Stimulated activated CD8-positive, alpha-beta memory T cell treated with anti-CD3 and anti-CD28 coated beads, Interleukin-7, amount 100 ng/mL, for 4 hours (primary cell): ENCODE data around the gene ORAI3.
A peak's percentile ranks its signal among the peaks of the same experiment; 100 is the strongest.
"Not testable (repeated sequence)": the region's sequence is repeated elsewhere in the genome, so short reads cannot be mapped to it uniquely, and the experiment has no call there.

Experiments
- DNase-seq, 2 donors: peaks; one replicate each; pipeline ENCODE4 v3.0.0-alpha.2; 2020; ENCODE audit warnings: low read depth in 2 of 2

ORAI3 gene

DNA sequence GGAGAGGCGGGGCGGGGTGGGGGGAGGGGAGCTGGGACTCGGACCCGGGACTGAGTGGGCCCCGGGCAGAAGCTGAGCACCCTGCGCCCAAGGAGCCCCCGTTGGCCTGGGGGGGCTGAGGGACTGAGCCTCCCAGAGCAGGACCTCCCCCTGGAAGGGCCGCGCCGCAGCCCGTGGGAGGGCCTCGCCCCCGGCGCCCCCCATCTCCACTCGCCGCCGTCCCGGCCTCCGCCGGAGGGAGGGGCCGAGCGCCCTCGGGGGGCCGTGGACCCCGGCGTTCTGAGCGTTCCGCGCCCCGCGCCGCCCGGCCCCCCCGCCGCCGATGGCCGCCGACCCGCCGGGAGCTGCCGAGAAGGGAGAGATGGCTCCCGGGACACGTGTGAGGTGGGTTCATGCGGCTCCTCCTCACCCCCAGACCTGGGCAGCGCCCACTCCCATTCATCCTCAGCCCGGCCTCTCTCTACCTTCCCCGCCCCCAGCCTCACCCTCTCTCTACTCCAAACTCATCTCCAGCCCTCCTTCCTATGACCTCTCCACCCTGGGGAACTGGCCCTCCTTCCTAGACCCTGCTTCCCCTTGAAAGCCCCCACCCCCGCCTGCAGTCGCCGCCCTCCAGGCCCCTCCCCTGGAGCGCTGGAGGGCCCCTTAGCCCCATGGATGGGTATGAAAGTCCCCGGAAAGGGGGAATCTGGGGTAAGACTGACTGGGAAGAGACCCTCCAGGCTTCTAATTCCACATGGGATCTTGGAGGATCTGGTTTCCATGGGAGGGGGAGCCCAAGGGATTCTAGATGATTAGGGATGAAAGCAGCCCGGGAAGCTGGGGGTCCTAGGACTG, 24.6 kb upstream of the ORAI3 start:
- DNase-seq, result no peak

DNA sequence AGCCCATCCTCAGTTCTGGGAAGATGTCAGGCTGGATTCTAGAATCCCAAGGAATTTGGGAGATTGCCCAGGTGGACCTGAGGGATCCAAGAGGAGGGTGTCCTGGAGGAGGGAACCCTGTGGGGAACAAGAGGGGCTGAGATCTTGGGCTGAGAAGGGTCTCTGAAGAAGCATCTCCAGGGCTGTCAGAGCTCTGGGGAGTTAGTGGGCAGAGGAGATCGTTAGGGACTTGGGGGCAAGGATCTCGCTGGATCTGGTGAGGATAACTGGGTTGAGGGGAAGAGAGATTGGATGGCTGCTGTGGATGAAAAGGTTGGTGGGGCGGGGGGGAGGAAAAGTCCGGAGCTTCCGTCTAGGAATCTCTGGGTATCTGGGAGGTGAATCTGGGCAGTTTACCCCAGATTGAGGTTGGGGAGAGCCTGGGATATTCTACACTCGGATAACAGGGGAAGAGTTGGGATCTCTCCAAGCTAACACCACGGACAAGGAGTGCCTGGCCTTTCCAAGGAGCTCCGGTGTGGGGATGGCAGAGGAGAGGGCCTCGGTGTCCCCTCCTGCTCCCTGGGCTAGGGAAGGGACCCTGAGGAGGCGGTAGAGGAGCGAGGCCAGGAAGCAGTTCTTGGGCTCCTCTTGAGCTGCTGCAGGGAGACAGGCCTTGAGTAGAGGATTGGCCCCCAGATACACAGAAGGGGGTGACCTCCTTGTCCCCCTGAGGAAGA, 23.8 kb upstream of the ORAI3 start:
- DNase-seq, result no peak

DNA sequence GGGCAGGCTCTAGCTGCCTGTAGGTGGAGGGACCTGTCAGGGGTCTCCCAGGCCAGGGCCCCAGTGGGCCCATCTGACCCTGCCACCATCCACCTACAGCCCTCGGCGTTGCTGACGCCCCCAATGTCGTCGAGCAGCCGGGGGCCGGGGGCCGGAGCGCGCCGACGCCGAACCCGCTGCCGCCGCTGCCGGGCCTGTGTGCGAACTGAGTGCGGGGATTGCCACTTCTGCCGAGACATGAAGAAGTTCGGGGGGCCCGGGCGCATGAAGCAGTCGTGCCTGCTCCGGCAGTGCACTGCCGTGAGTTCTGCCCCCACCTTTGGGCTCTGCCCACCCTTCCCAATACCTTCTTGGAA, 23.3 kb upstream of the ORAI3 start:
- no peak for DNase-seq

DNA sequence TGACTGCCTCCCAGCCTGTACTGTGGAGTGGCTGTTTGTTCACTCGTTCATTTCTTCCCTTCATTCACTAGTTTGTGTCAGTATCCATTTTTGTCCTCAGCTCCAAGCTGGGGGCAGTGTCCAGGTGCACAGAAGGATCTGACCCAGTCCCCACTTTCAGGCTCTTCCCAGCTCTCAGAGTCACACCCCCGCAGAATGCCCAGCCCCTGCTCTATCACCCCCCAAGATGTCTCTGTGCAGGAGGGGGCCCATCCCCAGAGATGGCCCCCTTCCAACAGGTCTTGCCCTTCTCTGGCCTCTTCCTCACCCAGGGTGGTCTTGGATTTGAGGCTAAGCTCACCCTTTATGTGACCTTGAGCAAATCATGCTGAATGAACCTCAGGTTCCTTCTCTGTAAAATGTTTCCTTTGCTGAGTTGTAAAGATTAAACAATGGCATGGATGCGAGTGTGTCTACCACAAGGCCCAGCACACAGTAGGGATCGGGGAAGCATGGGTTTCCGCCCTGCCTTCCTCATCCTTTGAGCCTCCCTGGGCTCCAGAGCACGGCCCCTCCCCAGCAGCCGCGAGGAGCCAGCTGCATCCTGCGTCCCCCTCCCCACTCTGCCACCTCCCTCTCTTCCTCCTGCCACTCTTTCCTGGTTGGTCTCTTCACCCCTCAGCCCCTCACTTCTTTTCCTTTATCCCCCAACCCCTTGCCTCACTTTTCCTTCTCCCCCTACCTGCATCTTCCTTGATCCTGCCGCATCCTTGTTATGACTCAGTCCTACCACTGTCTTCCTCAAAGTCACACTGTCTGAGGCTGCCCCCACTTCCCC, 22.7 kb upstream of the ORAI3 start:
- no peak for DNase-seq

DNA sequence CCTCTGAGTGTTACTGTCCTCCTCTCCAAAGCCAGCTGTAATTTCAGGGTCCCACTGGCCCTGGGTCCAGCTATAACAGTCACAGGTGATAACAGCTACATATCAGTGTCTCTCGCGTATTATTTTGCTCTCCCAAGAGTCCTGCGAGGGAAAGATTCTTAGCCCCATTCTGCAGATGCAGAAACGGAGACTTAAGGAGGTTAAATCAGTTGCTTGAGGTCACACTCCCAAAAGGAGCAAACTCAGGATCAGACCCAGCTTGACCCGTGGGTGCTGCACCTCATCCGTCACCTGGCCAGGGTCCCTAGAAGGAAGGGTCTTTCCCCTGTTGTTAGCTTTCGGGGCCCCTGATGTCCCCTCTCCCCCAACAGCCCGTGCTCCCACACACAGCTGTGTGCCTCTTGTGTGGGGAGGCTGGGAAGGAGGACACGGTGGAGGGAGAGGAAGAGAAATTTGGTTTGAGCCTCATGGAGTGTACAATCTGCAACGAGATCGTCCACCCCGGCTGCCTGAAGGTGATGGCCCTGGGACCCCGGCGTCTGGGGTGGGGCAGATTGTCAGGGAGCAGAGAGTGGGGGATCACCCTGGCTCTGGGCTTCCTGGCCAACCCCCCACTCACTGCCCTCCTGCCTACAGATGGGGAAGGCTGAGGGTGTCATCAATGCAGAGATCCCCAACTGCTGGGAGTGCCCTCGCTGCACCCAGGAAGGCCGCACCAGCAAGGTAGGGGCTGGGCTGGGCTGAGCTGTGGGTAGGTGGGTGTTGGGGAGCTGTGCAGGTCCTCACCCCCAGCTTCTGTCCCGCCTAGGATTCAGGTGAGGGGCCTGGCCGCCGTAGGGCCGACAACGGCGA, 21.7 kb upstream of the ORAI3 start:
- DNase-seq, result no peak

DNA sequence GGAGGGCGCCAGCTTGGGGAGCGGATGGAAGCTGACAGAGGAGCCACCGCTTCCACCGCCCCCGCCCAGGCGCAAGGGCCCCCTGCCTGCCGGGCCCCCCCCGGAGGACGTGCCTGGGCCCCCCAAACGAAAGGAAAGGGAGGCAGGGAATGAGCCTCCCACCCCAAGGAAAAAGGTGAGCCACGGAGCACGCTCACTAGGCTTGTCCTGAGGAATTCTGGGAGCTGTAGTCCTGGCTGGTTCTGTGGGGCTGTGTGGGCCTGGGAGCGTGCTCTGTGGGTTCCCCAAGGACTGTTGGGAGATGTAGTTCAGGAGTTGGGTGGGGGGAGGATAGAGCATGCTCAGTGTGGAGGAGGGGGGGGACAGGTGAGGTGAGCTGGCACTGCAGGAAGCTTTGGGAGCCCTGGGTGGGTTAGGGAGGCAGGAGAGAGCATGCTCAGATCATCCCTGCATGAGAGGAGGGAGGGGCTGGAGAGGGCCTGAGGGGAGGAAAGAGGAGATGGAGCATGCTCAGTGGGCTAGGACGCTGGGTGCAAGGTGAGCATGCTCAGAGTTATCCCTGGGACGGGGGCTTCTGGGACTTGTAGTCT, 21.0 kb upstream of the ORAI3 start:
- DNase-seq, result no peak

DNA sequence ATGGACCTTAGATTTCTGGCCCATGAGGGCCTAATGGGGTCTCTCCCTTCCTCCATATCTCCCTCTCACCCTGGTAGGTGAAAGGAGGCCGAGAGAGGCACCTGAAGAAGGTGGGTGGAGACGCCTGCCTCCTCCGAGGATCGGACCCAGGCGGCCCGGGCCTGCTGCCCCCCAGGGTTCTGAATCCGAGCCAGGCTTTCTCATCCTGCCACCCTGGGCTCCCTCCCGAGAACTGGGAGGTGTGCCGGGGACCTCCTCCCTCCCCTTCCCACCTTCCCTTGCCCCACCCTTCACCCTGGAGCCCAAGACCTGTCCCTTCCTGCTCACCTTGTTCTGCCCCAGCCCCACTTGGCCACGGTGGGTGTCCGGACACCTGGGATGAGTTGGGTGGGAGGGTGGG, 20.5 kb upstream of the ORAI3 start:
- DNase-seq, result no peak

DNA sequence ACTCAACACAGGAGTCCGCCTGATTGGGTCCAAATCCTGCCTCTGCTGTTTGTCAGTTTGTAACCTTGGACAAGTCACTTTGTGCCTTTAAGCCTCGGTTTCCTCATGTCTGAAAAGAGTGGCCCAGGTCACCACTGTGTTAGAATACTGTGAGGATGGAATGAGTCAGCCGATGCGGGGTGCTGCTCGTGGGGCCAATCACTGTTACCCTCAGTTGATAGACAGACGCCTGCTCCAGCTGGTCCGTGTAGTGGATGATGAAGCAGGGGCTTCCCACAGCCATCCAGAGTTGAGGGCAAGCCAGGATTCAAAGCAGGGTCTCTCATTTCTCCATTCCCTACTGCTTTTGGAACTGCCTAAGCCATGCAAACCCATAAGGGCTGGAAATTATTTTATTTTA, 19.7 kb upstream of the ORAI3 start:
- no peak for DNase-seq

DNA sequence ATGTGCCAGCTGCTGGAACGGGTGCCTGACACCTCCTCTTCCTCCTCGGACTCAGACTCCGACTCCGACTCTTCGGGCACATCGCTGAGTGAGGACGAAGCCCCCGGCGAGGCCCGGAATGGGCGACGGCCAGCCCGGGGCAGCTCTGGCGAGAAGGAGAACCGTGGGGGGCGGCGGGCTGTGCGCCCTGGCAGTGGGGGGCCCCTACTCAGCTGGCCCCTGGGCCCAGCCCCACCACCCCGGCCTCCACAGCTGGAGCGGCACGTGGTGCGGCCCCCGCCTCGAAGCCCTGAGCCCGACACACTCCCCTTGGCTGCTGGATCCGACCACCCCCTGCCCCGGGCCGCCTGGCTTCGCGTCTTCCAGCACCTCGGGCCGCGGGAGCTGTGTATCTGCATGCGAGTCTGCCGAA, 18.7 kb upstream of the ORAI3 start:
- no peak for DNase-seq

DNA sequence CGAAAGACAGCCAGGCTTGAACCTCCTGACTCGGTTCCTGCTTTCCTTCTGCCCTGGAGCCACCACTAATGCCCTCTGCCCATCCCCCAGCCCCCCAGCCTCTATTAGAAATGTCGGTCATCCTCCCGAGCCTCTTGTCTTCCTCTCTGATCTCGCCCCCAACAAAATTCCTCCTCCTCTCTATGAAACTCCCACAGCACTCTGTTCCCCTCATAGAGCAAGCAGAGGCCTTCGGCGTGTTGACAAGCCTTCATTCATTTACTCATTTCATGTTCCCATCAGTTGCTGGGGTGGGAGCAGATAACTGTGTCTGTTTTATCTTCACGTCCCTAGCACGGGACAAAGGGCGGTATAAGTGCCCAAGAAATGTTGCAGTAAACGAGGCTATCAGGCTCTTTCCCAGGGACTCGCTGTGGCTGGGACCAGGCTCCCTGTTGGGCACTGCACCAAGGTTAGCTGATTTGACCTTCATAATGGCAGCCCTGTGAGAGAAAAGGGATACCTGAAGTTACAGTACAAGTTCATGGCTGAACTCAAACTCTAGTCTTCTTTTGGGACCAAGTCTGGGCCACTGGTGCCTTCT, 17.7 kb upstream of the ORAI3 start:
- DNase-seq, result no peak

DNA sequence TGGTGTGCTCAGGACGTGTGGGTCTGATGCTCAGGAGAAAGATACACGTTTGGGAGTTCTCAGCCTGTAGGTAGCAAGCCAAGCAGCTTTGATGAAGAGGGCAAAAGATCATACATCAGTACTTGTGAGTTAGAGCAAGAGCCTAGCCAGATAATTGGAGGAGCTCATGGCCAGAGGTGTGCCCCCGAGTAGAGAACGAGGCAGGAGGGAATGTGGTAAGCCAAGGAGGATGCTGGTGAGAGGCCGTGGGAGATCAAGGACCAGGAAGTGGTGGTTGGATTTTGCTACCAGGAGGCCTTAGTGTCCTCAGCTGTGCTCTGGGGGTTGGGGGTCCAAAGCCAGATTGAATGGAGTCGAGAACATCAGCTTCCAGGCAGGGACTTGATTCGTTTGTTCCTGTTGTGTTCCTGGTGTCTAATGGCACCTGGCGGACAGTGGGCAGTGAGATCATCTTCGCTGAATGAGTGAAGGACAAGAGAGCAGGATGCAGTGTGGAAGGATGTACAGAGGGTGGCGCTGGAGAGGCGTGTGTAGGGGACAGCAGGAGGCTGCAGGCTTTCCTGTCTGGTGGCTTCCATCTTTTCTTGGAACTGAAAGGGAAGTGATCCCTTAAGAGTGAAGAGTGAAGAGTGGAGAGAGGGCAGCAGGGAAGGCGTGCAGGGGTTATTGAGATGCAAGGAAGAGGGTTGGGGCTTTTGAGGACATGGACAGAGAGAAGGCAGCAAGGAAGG, 13.9 kb upstream of the ORAI3 start:
- no peak for DNase-seq

DNA sequence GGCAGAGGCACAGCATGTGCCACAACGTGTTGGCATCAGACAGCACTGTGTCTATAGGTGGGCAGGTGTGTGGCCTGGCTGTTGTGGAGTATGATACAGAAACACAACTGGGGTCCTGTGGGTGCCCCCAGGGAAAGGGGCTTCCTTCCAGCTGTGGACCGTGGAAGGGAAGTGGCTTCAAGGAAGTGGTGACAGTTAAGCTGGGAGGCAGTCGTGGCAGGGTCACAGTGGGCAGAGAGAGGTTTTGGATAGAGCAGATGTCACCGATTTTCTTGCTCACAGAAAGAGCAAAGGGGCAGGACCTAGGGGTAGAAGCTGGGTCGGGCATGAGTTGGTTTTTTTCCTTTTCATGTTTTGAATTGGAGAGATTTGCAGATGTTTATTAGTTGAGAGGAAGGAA, 11.2 kb upstream of the ORAI3 start:
- no peak for DNase-seq

DNA sequence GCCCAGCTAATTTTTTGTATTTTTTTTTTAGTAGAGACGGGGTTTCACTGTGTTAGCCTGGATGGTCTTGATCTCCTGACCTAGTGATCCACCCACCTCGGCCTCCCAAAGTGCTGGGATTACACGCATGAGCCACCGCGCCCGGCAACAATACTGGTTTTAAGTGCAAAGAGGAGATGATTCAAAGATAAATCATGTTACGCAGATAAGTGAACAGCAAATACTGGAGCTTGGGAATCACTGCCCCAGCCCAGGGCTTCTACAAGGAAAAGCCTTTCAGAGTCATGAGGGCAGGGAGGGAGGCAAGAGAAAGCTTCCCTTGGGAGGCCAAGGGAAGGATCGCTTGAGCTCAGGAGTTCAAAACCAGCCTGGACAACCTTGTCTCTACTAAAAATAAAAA, 9.3 kb upstream of the ORAI3 start:
- not testable (repeated sequence) for DNase-seq

DNA sequence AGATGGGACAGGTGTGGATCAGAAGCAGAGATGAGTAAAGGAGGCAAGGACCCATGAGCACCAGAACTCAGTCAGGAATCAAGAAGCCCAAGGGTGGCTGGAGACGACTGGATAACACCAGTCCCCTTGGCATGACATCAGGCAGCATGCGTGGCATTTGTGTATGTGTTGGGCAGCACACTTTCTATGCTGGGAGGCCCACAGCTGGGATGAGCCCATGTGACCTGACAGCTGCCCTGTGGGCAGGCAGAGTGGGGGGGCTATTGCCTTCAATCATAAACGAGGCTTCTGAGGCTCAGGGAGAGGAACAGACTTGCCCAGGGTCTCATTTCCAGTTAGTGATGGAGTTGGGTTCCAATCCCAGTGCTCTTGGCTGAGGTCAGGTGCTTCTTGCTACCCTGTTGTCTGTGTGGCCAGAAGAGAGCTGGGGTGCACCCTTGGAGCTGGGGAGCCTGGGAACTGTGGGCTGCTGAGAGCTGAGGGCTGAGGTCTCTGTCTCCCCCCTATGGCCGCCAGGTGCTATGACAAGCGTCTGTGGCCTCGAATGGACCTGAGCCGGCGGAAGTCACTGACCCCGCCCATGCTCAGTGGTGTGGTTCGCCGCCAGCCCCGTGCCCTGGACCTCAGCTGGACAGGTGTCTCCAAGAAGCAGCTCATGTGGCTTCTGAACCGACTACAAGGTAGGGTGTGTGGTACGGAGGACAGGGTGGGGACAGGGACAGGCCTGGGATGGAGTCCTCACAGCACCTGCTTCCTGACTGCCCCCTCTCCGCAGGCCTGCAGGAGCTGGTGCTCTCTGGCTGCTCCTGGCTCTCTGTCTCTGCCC, 7.1 kb upstream of the ORAI3 start:
- peak; percentile 37 to 45 for DNase-seq

DNA sequence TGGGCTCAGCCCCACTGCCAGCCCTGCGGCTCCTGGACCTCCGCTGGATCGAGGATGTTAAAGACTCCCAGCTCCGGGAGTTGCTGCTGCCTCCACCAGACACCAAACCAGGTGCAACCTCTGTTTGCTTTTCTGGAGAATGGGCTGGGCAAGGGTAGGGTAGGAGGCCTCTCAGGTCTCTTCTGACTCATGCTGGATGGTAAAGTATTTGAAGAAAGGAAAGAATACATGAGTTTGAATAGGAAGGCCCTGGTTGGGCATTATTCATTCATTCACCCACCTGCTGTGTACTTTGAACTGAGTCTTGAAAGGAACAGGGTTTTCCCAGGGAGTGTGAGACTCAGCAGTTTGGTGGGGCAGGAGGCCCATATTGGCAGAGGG, 6.5 kb upstream of the ORAI3 start:
- DNase-seq, result no peak

DNA sequence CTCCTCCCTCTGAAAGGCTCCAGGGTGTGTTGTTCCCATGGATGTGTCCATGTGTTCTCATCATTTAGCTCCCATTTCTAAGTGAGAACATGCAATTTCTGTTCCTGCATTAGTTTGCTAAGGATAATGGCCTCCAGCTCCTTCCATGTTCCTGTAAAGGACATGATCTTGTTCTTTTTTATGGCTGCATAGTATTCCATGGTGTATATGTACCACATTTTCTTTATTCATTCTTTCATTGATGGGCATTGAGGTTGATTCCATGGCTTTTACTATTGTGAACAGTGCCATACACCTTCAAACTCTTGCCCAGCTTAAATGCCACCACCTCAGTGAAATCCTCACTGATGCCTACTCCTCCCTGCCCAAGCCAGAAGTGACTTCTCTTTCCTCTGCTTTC, 4.5 kb upstream of the ORAI3 start:
- no peak for DNase-seq

DNA sequence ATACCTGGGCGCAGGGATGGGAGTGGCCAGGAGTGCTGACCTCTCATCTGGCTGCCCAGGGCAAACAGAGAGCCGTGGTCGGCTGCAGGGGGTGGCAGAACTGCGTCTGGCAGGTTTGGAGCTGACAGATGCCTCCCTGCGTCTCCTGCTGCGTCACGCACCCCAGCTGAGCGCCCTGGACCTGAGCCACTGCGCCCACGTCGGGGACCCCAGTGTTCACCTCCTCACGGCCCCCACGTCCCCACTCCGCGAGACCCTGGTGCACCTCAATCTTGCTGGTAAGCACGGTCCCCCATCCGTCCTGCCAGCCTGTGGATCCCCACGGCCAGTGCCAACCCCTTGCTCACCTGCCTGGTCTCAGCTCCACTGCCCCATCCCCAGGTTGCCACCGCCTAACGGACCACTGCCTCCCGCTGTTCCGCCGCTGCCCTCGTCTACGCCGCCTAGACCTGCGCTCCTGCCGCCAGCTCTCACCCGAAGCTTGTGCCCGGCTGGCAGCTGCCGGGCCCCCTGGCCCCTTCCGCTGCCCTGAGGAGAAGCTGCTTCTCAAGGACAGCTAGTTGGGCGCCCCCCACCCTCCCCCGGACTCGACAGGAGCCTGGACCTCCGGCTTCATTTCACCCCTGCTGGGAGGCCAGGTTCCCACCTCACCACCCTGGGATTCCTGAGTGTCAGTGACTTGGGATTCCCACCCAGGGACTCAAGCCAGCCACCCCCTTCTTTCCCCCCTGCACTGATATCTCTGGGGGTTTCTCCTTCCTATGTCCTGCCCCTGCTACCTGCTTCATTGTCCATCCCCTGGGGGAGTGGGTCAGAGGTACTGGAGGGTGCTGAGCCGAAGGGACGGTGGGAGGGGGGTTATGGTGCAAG, 2.0 kb upstream of the ORAI3 start:
- DNase-seq, result no peak

DNA sequence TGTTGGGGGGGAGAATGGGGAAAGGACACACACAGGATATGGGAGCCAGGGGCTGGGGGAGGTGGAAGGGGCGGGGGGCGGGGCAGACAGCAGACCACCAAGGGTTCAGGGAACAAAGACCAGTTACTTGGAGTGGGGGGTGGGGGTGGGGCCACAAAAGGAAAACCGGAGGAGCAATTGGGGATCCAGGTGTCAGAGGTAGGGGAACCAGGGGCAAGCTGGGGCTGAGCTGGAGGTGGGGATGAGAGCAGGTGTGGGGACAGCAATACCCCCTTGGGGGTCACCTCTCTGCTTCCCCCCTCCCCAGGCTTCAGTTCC, 1.4 kb upstream of the ORAI3 start:
- DNase-seq, result no peak
